ENCODE results near the gene KRT14.

DNA sequence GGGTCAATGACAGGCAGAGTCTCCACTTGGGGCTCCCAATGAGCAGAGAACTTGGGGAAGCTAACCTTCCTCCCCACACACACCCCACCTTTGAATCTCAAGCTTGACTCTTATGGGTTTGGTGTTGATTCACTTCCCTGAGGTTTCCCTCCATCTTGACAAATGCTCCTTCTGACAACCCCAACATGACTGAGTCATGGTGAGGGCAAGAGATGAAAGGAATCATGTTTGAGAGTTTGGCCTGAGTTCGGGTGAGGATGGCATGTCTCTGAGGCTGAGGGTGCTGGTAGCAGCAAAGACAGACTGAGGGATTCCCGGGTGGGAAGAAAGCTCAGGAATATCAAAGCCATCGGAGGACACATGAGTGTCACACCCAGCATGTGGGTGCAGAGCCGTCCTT lies 33.5 kb downstream of the KRT14 start:
- TF ChIP-seq CTCF (IDR thresholded peaks at IDR 0.05) (no peak), POLR2A (IDR thresholded peaks at IDR 0.05) (no peak)

Data from body of pancreas (tissue), 4 donors.